Suprapubic skin (tissue), 4 donors: ENCODE results near the gene KRT81.

Experiments used
- EP300 ChIP-seq: sonication (generic); formaldehyde crosslinking; IDR thresholded peaks from one replicate; pipeline ENCODE4 v1.6.1; 2017; ENCODE audit warnings: antibody characterized with exemption
- POLR2A ChIP-seq, 2 donors: fragments of 450-650 bp; IDR thresholded peaks; one replicate each; pipeline ENCODE4 v1.6.1; 2017; ENCODE audit warnings: antibody characterized with exemption in 2 of 2, mild to moderate bottlenecking in 2 of 2, moderate library complexity in 2 of 2
- POLR2AphosphoS5 ChIP-seq, 3 donors: sonication (generic); formaldehyde crosslinking; IDR thresholded peaks; one replicate each; pipeline ENCODE4 v1.6.1; 2017; ENCODE audit warnings: antibody characterized with exemption in 3 of 3
- TF ChIP-seq, protein P1 (sequence below), 2 donors: fragments of 200-600 bp in 1 of 2; fragments of 450-650 bp in 1 of 2; sonication (generic) in 1 of 2; IDR thresholded peaks; one replicate each; pipeline ENCODE4 v1.5.1; 2016 to 2019; ENCODE audit warnings: antibody characterized with exemption in 2 of 2, mild to moderate bottlenecking in 1 of 2, moderate library complexity in 1 of 2

DNA sequence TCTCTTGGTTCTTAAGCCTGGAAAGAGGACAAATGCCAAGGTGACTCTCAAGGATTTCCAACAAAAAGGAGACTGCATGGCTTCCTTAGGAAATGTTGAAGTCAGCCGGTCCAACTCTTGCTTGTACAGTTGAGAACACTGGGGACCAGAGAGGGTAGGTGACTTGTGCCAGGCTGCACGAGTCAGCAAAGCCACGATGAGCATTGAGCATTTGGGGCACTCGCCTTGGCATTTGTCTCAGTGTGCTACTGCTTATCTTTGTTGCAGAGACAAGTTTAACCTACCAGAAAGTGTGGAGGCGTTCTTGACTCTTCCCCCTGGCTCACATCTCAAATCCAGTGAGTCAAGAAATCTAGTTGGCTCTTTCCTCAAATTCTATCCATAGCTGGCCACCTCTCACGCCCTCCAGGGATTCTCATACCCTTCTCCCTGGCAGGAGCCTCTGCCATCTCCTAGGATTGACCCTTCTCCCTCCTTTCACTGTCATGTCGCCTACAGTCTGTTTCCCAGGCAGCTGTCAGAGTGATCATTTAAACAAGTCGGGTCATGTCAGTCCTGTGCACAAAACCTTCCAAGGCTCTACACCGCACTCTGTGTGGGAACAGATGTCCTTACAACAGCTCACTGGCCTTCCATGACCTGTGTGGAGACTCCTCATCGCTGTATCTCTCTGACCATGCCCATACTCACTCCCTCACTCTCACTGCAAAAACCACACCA, 47.1 kb upstream of the KRT81 start:
- TF ChIP-seq POLR2A (IDR thresholded peaks at IDR 0.05) (no peak), POLR2AphosphoS5 (IDR thresholded peaks at IDR 0.05) (no peak), EP300 (no peak)
- TF ChIP-seq, protein P1, sequence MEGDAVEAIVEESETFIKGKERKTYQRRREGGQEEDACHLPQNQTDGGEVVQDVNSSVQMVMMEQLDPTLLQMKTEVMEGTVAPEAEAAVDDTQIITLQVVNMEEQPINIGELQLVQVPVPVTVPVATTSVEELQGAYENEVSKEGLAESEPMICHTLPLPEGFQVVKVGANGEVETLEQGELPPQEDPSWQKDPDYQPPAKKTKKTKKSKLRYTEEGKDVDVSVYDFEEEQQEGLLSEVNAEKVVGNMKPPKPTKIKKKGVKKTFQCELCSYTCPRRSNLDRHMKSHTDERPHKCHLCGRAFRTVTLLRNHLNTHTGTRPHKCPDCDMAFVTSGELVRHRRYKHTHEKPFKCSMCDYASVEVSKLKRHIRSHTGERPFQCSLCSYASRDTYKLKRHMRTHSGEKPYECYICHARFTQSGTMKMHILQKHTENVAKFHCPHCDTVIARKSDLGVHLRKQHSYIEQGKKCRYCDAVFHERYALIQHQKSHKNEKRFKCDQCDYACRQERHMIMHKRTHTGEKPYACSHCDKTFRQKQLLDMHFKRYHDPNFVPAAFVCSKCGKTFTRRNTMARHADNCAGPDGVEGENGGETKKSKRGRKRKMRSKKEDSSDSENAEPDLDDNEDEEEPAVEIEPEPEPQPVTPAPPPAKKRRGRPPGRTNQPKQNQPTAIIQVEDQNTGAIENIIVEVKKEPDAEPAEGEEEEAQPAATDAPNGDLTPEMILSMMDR (IDR thresholded peaks at IDR 0.05) = no peak
